ENCODE results near the gene EIF1AX. TPM values are rescaled to one million over a fixed set of nuclear protein-coding genes. Genes with fewer than 3 reads are reported as not detected.

Gene EIF1AX
- total and polyA plus RNA-seq, 2 of the 13 experiments (the other 11 are each of a cell fraction or from before 2014, with no cell fraction given) = 35.1 to 82.7 TPM

DNA sequence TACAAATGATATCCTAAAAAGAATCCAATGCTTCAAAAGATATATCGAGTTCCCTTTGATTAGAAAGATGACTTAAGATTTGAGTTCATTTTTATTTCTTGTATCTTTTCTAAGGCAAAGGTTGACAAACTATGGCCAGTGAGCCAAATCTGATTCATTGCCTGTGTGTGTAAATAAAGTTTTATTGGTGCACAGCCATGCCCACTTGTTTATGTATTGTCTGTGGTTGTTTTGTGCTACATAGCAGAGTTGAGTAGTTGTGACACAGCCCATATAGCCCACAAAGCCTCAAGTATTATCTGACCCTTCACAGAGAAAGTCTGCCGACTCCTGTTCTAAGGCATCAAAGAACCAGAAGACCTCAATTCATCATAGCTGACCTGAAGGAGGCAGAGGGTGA is 32.2 kb upstream of the EIF1AX start:
- BruUV-seq (replicated peaks) = no TSS peak
- Histone ChIP-seq H3K4me3 (replicated peaks in 1 of 3; ENCODE audit: insufficient read depth in 1 of 3, low read depth in 2 of 3, low read length in 3 of 3) (no peak overlapping the region), H3K36me3 (replicated peaks in 1 of 2; ENCODE audit: control insufficient read depth in 1 of 2, insufficient read depth in 2 of 2, low read length in 2 of 2) (peaks cover 5 to 55% of the 10 kb centered on the region in 2 experiments), H3K9ac (ENCODE audit: insufficient read depth, low read depth, low read length) (no peak overlapping the region), H3K4me1 (ENCODE audit: insufficient read depth, low read length) (no peaks in the 10 kb centered on the region), H3K4me2 (ENCODE audit: low read depth, low read length) (no peak overlapping the region), H3K79me2 (ENCODE audit: insufficient read depth, low read length) (no peaks in the 10 kb centered on the region), H3K27me3 (ENCODE audit: control insufficient read depth in 1 of 2, insufficient read depth in 2 of 2, low read length in 2 of 2) (no peaks in the 10 kb centered on the region), H3K27ac (ENCODE audit: extremely low read length, insufficient read depth, low read length) (no peak overlapping the region), H3K9me3 (ENCODE audit: low read length) (no peaks in the 10 kb centered on the region), H2AFZ (ENCODE audit: low read length) (no peak overlapping the region), H4K20me1 (ENCODE audit: insufficient read depth, low read length) (peaks cover 4% of the 10 kb centered on the region; the same call in 1 of the 2 replicates)
- 98% methylated on average over 2 of the region's 2 CpGs for WGBS (ENCODE audit: low lambda C conversion rate)
- ATAC-seq (no peak), DNase-seq (ENCODE audit: low spot score) (no peak), FAIRE-seq (no peak)
- ChIA-PET POLR2A (no interaction called here), CTCF (ENCODE audit: low intra/inter-chr PET ratio, low total read pairs) (no interaction called here)
- intact Hi-C loops (cut with micrococcal nuclease; ENCODE audit: unreplicated experiment) (no loop called here), in situ Hi-C loops (cut with HindIII; ENCODE audit: extremely low pct_ligation_motif_present, low pct_unique_long_range_greater_than_20kb) (no loop called here)
- TF ChIP-seq, protein P1, sequence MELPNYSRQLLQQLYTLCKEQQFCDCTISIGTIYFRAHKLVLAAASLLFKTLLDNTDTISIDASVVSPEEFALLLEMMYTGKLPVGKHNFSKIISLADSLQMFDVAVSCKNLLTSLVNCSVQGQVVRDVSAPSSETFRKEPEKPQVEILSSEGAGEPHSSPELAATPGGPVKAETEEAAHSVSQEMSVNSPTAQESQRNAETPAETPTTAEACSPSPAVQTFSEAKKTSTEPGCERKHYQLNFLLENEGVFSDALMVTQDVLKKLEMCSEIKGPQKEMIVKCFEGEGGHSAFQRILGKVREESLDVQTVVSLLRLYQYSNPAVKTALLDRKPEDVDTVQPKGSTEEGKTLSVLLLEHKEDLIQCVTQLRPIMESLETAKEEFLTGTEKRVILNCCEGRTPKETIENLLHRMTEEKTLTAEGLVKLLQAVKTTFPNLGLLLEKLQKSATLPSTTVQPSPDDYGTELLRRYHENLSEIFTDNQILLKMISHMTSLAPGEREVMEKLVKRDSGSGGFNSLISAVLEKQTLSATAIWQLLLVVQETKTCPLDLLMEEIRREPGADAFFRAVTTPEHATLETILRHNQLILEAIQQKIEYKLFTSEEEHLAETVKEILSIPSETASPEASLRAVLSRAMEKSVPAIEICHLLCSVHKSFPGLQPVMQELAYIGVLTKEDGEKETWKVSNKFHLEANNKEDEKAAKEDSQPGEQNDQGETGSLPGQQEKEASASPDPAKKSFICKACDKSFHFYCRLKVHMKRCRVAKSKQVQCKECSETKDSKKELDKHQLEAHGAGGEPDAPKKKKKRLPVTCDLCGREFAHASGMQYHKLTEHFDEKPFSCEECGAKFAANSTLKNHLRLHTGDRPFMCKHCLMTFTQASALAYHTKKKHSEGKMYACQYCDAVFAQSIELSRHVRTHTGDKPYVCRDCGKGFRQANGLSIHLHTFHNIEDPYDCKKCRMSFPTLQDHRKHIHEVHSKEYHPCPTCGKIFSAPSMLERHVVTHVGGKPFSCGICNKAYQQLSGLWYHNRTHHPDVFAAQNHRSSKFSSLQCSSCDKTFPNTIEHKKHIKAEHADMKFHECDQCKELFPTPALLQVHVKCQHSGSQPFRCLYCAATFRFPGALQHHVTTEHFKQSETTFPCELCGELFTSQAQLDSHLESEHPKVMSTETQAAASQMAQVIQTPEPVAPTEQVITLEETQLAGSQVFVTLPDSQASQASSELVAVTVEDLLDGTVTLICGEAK (IDR thresholded peaks at IDR 0.05) = peak; percentile 60
- TF ChIP-seq, protein P1 (CRISPR knock-in tag; IDR thresholded peaks at IDR 0.05) = peak; percentile 96
- no peak for TF ChIP-seq SPEN (CRISPR knock-in tag; IDR thresholded peaks at IDR 0.05; ENCODE audit: low read depth)
